SK-N-SH (cell line): ENCODE data around the gene KIRREL1. TPM values are rescaled to one million over a fixed set of nuclear protein-coding genes. Genes with fewer than 3 reads are reported as not detected.
A peak's percentile ranks its signal among the peaks of the same experiment; 100 is the strongest.

Experiments used
- CTCF ChIA-PET: fragments of 300-600, 350-600 bp; formaldehyde crosslinking; extraction: SDS; loops from one replicate; lab custom pipeline; 2021; lab: Yijun Ruan, JAX
- POLR2A ChIA-PET: fragments of 350-600 bp; sonication (Branson Sonifier 250); formaldehyde crosslinking; extraction: SDS; loops from one replicate; lab custom pipeline; 2020; ENCODE audit warnings: antibody characterized with exemption, inconsistent platforms; lab: Yijun Ruan, JAX
- DNase-seq: peaks from one replicate; pipeline ENCODE4 v3.0.0; 2012
- H2AFZ ChIP-seq: fragments of 200-600 bp; sonication (generic); 2 replicates; pipeline ENCODE4 v1.8.1; 2016; ENCODE audit warnings: antibody characterized with exemption, mild to moderate bottlenecking, low read depth
- H3F3A ChIP-seq: fragments of 200-600 bp; sonication (generic); replicated peaks from 2 replicates; pipeline ENCODE3; 2016; ENCODE audit warnings: antibody characterized with exemption, mild to moderate bottlenecking; ENCODE audit not compliant: insufficient read depth
- H3K27ac ChIP-seq, 2 experiments: fragments of 200-500 bp in 1 of 2; fragments of 200-600 bp in 1 of 2; sonication (Bioruptor generic) in 1 of 2; sonication (generic), shearing (Covaris generic) in 1 of 2; 2 replicates each; pipeline versions ENCODE4 v1.5.1 to v1.6.1; 2014 to 2016; ENCODE audit warnings: low read depth in 2 of 2, inconsistent platforms in 1 of 2, low read length in 1 of 2, mild to moderate bottlenecking in 1 of 2, mixed read lengths in 1 of 2
- H3K27me3 ChIP-seq: fragments of 200-600 bp; sonication (generic), shearing (Covaris generic); 2 replicates; pipeline ENCODE4 v1.6.1; 2016; ENCODE audit warnings: mixed run types; ENCODE audit not compliant: insufficient read depth
- H3K36me3 ChIP-seq, 2 experiments: fragments of 200-500 bp in 1 of 2; fragments of 200-600 bp in 1 of 2; sonication (Bioruptor generic) in 1 of 2; sonication (generic) in 1 of 2; replicated peaks in 1 of 2; 2 replicates each; pipeline versions ENCODE3 to v1.5.1; 2014 to 2016; ENCODE audit warnings: low read length in 1 of 2, mild to moderate bottlenecking in 1 of 2; ENCODE audit not compliant: insufficient read depth in 2 of 2, control insufficient read depth in 1 of 2
- H3K4me1 ChIP-seq, 2 experiments: fragments of 200-500 bp in 1 of 2; fragments of 200-600 bp in 1 of 2; sonication (Bioruptor generic) in 1 of 2; sonication (generic), shearing (Covaris generic) in 1 of 2; 2 replicates each; pipeline versions ENCODE4 v1.5.1 to v1.6.1; 2014 to 2016; ENCODE audit warnings: low read depth in 1 of 2, low read length in 1 of 2, mixed run types in 1 of 2; ENCODE audit not compliant: insufficient read depth in 2 of 2, control insufficient read depth in 1 of 2
- H3K4me2 ChIP-seq: fragments of 200-600 bp; sonication (generic), shearing (Covaris generic); 2 replicates; pipeline ENCODE4 v1.6.1; 2017; ENCODE audit warnings: mixed run types
- H3K4me3 ChIP-seq, 2 experiments: fragments of 200-500 bp in 1 of 2; fragments of 200-600 bp in 1 of 2; sonication (Bioruptor generic) in 1 of 2; sonication (generic), shearing (Covaris generic) in 1 of 2; 2 replicates each; pipeline versions ENCODE4 v1.5.1 to v1.8.1; 2014 to 2016; ENCODE audit warnings: low read depth in 2 of 2, inconsistent platforms in 1 of 2, low read length in 1 of 2, mild to moderate bottlenecking in 1 of 2, mixed read lengths in 1 of 2, moderate library complexity in 1 of 2
- H3K79me2 ChIP-seq: fragments of 200-600 bp; sonication (generic); 2 replicates; pipeline ENCODE4 v1.8.1; 2017; ENCODE audit warnings: mild to moderate bottlenecking; ENCODE audit not compliant: insufficient read depth
- H3K9ac ChIP-seq: fragments of 200-600 bp; sonication (generic); 2 replicates; pipeline ENCODE4 v1.6.1; 2017; ENCODE audit warnings: mixed run types
- H3K9me2 ChIP-seq: fragments of 200-600 bp; sonication (generic); 2 replicates; pipeline ENCODE4 v1.6.1; 2017; ENCODE audit warnings: mixed run types
- H3K9me3 ChIP-seq: fragments of 200-600 bp; sonication (generic); 2 replicates; pipeline ENCODE4 v1.6.1; 2017; ENCODE audit warnings: mixed run types, mild to moderate bottlenecking, moderate library complexity
- H4K20me1 ChIP-seq: fragments of 200-600 bp; sonication (generic); 2 replicates; pipeline ENCODE4 v1.6.1; 2017; ENCODE audit warnings: mild to moderate bottlenecking, mixed run types; ENCODE audit not compliant: insufficient read depth
- EP300 ChIP-seq, 2 experiments: IDR thresholded peaks; 2 replicates each; pipeline versions ENCODE4 v1.4.0 to v1.6.1; 2012; ENCODE audit warnings: borderline replicate concordance in 1 of 2, low read depth in 1 of 2, low read length in 1 of 2
- FOSL2 ChIP-seq: IDR thresholded peaks from 2 replicates; pipeline ENCODE4 v1.4.0; 2012; ENCODE audit warnings: low read depth, mild to moderate bottlenecking, moderate library complexity, borderline replicate concordance
- JUND ChIP-seq: IDR thresholded peaks from 2 replicates; pipeline ENCODE4 v1.4.0; 2012
- MXI1 ChIP-seq: IDR thresholded peaks from 2 replicates; pipeline ENCODE4 v1.6.1; 2012; ENCODE audit warnings: mild to moderate bottlenecking, low read depth, low read length, improper control_type of control experiment
- NFIC ChIP-seq: IDR thresholded peaks from 2 replicates; pipeline ENCODE4 v1.4.0; 2012; ENCODE audit warnings: borderline replicate concordance
- POLR2AphosphoS5 ChIP-seq: IDR thresholded peaks from 2 replicates; pipeline ENCODE4 v1.6.1; 2012; ENCODE audit warnings: low read depth, low read length
- TCF12 ChIP-seq: IDR thresholded peaks from 2 replicates; pipeline ENCODE4 v1.4.0; 2012
- WGBS: methylation state at CpG from one replicate; pipeline ENCODE4 v1.1.6; 2017; ENCODE audit warnings: low lambda C conversion rate; 5-methylcytosine and 5-hydroxymethylcytosine counted together
- polyA plus RNA-seq, 3 experiments: library from polyadenylated mRNA; depleted of rRNA; stranded (reverse); fragments of >200 nt; gene quantifications; 2 replicates each; pipeline ENCODE4 v1.2.3, GENCODE V29; 2012
- TF ChIP-seq, protein P1 (sequence below): IDR thresholded peaks from 2 replicates; pipeline ENCODE4 v1.4.0; 2012; ENCODE audit warnings: low read depth, borderline replicate concordance
- TF ChIP-seq, protein P2 (sequence below): fragments of 150-350 bp; IDR thresholded peaks from 2 replicates; pipeline ENCODE4 v1.6.1; 2016; ENCODE audit warnings: mild to moderate bottlenecking, low read depth, low read length
- TF ChIP-seq, protein P3 (sequence below): IDR thresholded peaks from 2 replicates; pipeline ENCODE4; 2012
- TF ChIP-seq, protein P4 (sequence below): IDR thresholded peaks from 2 replicates; pipeline ENCODE4 v1.4.0; 2012; ENCODE audit warnings: low read depth

The KIRREL1 gene
- polyA plus RNA-seq, 1 of the 3 experiments (the other 2 are of a cell fraction): 47.8 TPM

DNA sequence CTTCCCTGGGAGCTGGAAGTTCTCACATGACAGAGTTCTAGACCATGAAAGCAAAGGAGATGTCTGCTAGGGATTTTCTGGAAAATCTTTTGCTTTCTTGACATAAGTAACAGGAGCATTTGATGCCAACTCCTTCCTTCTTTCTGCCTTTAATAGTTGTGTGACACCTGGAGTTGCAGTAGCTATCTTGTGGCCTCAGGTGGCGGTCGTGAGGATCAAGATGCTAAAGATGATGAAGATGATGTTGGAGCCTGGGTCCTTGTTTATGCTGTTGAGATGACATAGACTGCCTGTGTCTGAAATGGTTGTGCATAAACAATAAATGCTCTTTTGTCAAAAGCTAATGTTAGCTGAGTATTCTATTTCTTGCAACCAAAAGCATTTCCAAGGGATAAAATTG lies 32.7 kb upstream of the KIRREL1 start (continued):
- TF ChIP-seq, protein P1, sequence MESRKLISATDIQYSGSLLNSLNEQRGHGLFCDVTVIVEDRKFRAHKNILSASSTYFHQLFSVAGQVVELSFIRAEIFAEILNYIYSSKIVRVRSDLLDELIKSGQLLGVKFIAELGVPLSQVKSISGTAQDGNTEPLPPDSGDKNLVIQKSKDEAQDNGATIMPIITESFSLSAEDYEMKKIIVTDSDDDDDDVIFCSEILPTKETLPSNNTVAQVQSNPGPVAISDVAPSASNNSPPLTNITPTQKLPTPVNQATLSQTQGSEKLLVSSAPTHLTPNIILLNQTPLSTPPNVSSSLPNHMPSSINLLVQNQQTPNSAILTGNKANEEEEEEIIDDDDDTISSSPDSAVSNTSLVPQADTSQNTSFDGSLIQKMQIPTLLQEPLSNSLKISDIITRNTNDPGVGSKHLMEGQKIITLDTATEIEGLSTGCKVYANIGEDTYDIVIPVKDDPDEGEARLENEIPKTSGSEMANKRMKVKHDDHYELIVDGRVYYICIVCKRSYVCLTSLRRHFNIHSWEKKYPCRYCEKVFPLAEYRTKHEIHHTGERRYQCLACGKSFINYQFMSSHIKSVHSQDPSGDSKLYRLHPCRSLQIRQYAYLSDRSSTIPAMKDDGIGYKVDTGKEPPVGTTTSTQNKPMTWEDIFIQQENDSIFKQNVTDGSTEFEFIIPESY: no peak
- no peak for TF ChIP-seq MXI1
- TF ChIP-seq POLR2AphosphoS5: no peak
- TF ChIP-seq, protein P2, sequence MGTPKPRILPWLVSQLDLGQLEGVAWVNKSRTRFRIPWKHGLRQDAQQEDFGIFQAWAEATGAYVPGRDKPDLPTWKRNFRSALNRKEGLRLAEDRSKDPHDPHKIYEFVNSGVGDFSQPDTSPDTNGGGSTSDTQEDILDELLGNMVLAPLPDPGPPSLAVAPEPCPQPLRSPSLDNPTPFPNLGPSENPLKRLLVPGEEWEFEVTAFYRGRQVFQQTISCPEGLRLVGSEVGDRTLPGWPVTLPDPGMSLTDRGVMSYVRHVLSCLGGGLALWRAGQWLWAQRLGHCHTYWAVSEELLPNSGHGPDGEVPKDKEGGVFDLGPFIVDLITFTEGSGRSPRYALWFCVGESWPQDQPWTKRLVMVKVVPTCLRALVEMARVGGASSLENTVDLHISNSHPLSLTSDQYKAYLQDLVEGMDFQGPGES: no peak

DNA sequence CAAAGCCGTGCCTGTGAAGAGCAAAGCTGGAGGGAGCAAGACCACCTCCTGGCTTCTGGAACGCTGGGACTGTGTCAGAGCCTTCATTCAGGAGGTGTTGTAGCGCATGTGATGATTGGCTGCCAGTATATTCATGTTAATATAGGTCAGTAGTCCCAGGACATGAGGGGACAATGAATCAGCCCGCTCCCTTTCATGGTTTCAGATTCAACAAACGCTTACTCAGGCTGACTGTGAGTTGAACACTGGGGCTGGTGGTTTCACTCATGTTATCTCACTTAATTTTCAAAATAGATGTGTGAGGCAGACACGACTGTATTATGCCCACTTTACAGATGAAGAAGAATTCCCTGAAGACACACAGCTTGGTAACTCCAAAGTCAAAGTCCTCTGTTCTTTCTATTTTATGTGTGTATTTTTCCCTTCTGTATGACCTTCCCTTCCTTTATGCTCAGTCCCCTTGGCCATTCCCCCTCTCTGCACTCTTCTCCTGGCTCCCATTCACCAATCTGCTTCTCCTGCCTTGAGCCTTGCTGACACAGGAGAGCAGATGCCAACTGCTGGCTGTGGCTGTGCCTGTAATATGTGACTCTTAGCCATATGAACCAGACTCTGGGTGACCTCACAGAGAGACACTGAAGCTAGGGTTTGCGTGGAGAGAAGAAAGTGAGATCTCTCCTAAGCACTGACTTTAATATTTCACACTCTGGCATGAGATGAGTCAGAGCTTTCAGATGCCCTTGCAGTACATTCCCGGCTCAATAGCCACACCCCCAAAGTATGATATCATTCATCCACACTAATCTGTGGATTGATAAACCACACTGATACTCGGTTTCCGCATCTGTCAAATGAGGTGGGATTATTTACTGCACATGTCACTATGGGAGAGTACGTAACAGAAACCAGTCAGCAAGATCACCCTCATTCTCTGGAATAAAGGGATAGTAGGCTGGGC lies 31.4 kb upstream of the KIRREL1 start:
- Histone ChIP-seq H3F3A (peaks cover 7% of the 10 kb centered on the region), H2AFZ (no peak overlapping the region), H4K20me1 (no peaks in the 10 kb centered on the region), H3K27ac (no peak overlapping the region), H3K79me2 (no peaks in the 10 kb centered on the region), H3K36me3 (no peaks in the 10 kb centered on the region), H3K4me3 (peak overlapping the region in 1 of 2 experiments; percentile 18; a peak in 1 of 4 replicates), H3K9me3 (no peaks in the 10 kb centered on the region), H3K9me2 (no peaks in the 10 kb centered on the region), H3K9ac (no peak overlapping the region), H3K4me2 (peak overlapping the region; percentile 65), H3K27me3 (peaks cover 42% of the 10 kb centered on the region), H3K4me1 (peaks cover 0 to 12% of the 10 kb centered on the region in 2 experiments; a peak in 2 of 4 replicates)
- CTCF ChIA-PET: interaction anchor here (1.0 to 5.0 kb wide), 7 partner anchors 10 to 163 kb away, joined by 4 to 48 read pairs (median 10); no protein-coding TSS in a partner anchor
- no peak for DNase-seq
- 11% methylated on average over 11 of the region's 11 CpGs for WGBS
- POLR2A ChIA-PET: interaction anchor here (0.5 kb wide), 1 partner anchor 402 kb away, joined by 4 read pairs; no protein-coding TSS in a partner anchor
- TF ChIP-seq JUND (peak; percentile 59), TCF12 (peak; percentile 53; the same call in 1 of the 2 replicates), NFIC (no peak), EP300 (IDR thresholded peaks at IDR 0.05; ENCODE audit: borderline replicate concordance in 1 of 2, low read depth in 1 of 2, low read length in 1 of 2) (no peak), FOSL2 (peak; percentile 57; the same call in 1 of the 2 replicates)
- TF ChIP-seq, protein P3, sequence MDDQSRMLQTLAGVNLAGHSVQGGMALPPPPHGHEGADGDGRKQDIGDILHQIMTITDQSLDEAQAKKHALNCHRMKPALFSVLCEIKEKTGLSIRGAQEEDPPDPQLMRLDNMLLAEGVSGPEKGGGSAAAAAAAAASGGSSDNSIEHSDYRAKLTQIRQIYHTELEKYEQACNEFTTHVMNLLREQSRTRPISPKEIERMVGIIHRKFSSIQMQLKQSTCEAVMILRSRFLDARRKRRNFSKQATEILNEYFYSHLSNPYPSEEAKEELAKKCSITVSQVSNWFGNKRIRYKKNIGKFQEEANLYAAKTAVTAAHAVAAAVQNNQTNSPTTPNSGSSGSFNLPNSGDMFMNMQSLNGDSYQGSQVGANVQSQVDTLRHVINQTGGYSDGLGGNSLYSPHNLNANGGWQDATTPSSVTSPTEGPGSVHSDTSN: peak; percentile 75
- TF ChIP-seq, protein P4, sequence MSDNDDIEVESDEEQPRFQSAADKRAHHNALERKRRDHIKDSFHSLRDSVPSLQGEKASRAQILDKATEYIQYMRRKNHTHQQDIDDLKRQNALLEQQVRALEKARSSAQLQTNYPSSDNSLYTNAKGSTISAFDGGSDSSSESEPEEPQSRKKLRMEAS: peak; percentile 42; the same call in 1 of the 2 replicates
